GM23338 (cell line): ENCODE results near the gene OR7D4. TPM values are rescaled to one million over a fixed set of nuclear protein-coding genes. Genes with fewer than 3 reads are reported as not detected.

ENCODE experiments used
- ATAC-seq: fragments of 200-7000 bp; cut with Tn5 transposase; 3 replicates; pipeline ENCODE4 v1.9.1; 2020
- DNase-seq: peaks from one replicate; pipeline ENCODE4 v3.0.0-alpha.2; 2015; ENCODE audit warnings: low spot score
- H2AFZ ChIP-seq: fragments of 200-600 bp; sonication (generic); 2 replicates; pipeline ENCODE4 v1.8.0; 2016; ENCODE audit warnings: antibody characterized with exemption, mild to moderate bottlenecking, moderate library complexity
- H3F3A ChIP-seq: fragments of 200-600 bp; sonication (generic); replicated peaks from 2 replicates; pipeline ENCODE4 v1.8.0; 2017; ENCODE audit warnings: antibody characterized with exemption, mixed run types, low read depth
- H3K27ac ChIP-seq: fragments of 200-600 bp; sonication (generic); 2 replicates; pipeline ENCODE4 v1.6.1; 2016; ENCODE audit warnings: low read depth
- H3K27me3 ChIP-seq: fragments of 200-600 bp; sonication (generic); 2 replicates; pipeline ENCODE4 v1.8.0; 2016; ENCODE audit warnings: mild to moderate bottlenecking, mixed run types, moderate library complexity; ENCODE audit not compliant: insufficient read depth
- H3K36me3 ChIP-seq: fragments of 200-600 bp; sonication (generic); 2 replicates; pipeline ENCODE4 v1.8.0; 2016; ENCODE audit warnings: mild to moderate bottlenecking; ENCODE audit not compliant: insufficient read depth
- H3K4me1 ChIP-seq: fragments of 200-600 bp; sonication (generic); 2 replicates; pipeline ENCODE4 v1.8.0; 2016; ENCODE audit warnings: mild to moderate bottlenecking, moderate library complexity; ENCODE audit not compliant: insufficient read depth
- H3K4me2 ChIP-seq: fragments of 200-600 bp; sonication (generic); 2 replicates; pipeline ENCODE4 v1.7.1; 2017; ENCODE audit warnings: mixed run types
- H3K4me3 ChIP-seq: fragments of 200-600 bp; sonication (generic); 2 replicates; pipeline ENCODE4 v1.6.1; 2016; ENCODE audit warnings: mixed run types
- H3K79me2 ChIP-seq: fragments of 200-600 bp; sonication (generic); replicated peaks from 2 replicates; pipeline ENCODE4 v1.8.0; 2017; ENCODE audit warnings: mild to moderate bottlenecking; ENCODE audit not compliant: insufficient read depth
- H3K9me2 ChIP-seq: fragments of 200-600 bp; sonication (generic); 2 replicates; pipeline ENCODE4 v1.8.0; 2017; ENCODE audit not compliant: insufficient read depth
- H4K20me1 ChIP-seq: fragments of 200-600 bp; sonication (generic); replicated peaks from 2 replicates; pipeline ENCODE4 v1.8.0; 2017; ENCODE audit warnings: mild to moderate bottlenecking; ENCODE audit not compliant: insufficient read depth
- H3K27ac Mint-ChIP-seq: 2 replicates; pipeline ENCODE4 v1.8.0; 2020; ENCODE audit warnings: inconsistent platforms, mild to moderate bottlenecking, moderate library complexity, mixed read lengths
- H3K27me3 Mint-ChIP-seq: 3 replicates; pipeline ENCODE4 v1.8.0; 2022; ENCODE audit warnings: low read depth, mild to moderate bottlenecking, moderate library complexity, mixed read lengths, inconsistent platforms; ENCODE audit not compliant: insufficient read depth, poor library complexity
- H3K36me3 Mint-ChIP-seq: 3 replicates; pipeline ENCODE4 v1.8.0; 2021; ENCODE audit warnings: low read depth, mild to moderate bottlenecking, inconsistent platforms, moderate library complexity, mixed read lengths
- H3K4me1 Mint-ChIP-seq: 3 replicates; pipeline ENCODE4 v1.8.0; 2020; ENCODE audit warnings: mild to moderate bottlenecking, inconsistent platforms, mixed read lengths
- H3K4me3 Mint-ChIP-seq: 3 replicates; pipeline ENCODE4 v1.8.0; 2021; ENCODE audit warnings: moderate library complexity, mild to moderate bottlenecking, inconsistent platforms, mixed read lengths
- H3K9me3 Mint-ChIP-seq: 3 replicates; pipeline ENCODE4 v1.8.0; 2020; ENCODE audit warnings: moderate library complexity, mild to moderate bottlenecking, inconsistent platforms, mixed read lengths
- CREB1 ChIP-seq: fragments of 250-450 bp; sonication (Bioruptor Pico); IDR thresholded peaks from 2 replicates; pipeline ENCODE4 v1.5.0; 2020; ENCODE audit warnings: low read depth, mild to moderate bottlenecking, moderate library complexity
- STAT1 ChIP-seq: IDR thresholded peaks from one replicate; pipeline ENCODE4 v1.6.1; 2016; ENCODE audit warnings: antibody characterized with exemption; ENCODE audit not compliant: unreplicated experiment
- polyA plus RNA-seq: library from polyadenylated mRNA; unstranded; fragments of >200 nt; fragmentation: Nextera tagmentation; extraction: Ambion mirVana; gene quantifications from 2 replicates; pipeline ENCODE4 v1.2.1, GENCODE V29; 2016
- total RNA-seq: library from RNA; depleted of rRNA; stranded (reverse); fragments of >200 nt; shearing (Covaris generic); gene quantifications from 2 replicates; pipeline ENCODE4 v1.2.3, GENCODE V29; 2014
- TF ChIP-seq, protein P1 (sequence below): fragments of 250-450 bp; sonication (Bioruptor Pico); IDR thresholded peaks from 2 replicates; pipeline ENCODE4 v1.5.0; 2020; ENCODE audit warnings: mild to moderate bottlenecking, moderate library complexity
- TF ChIP-seq, protein P2 (sequence below): IDR thresholded peaks from one replicate; pipeline ENCODE4 v1.6.1; 2018; ENCODE audit warnings: antibody characterized with exemption; ENCODE audit not compliant: unreplicated experiment

Gene OR7D4
- total and polyA plus RNA-seq, 2 experiments from 2014 or later, result not detected

DNA sequence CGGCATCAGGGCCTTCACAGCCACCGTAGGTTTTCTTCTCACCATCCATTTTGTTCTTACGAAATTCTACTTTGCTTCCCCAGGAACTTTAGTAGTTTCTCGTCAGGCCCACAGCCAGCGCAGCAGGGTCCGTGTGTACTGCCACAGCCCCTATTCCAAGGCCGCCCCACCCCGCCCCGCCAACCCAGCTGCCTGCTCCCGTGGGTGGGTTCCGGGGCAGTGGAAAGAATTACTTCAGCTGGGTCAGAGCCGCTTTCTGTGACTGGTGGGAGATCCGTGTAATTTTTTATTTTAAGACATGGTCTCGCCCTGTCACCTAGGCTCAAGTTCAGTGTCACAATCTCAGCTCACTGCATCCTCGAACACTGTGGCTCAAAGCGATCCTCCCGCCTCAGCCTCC, 36.4 kb downstream of the OR7D4 start:
- Histone ChIP-seq H2AFZ (no peak overlapping the region), H3K27ac (no peak overlapping the region), H4K20me1 (no peaks in the 10 kb centered on the region), H3K4me2 (no peak overlapping the region), H3F3A (no peaks in the 10 kb centered on the region), H3K4me1 (no peaks in the 10 kb centered on the region), H3K27me3 (no peaks in the 10 kb centered on the region), H3K4me3 (no peak overlapping the region), H3K9me2 (no peaks in the 10 kb centered on the region), H3K79me2 (no peaks in the 10 kb centered on the region), H3K36me3 (peaks cover 4% of the 10 kb centered on the region; the same call in 1 of the 2 replicates)
- DNase-seq (no peak), ATAC-seq (no peak)
- H3K9me3 Mint-ChIP-seq, result peaks cover 90% of the 10 kb centered on the region
- no peaks in the 10 kb centered on the region for H3K4me1 Mint-ChIP-seq
- no peak overlapping the region for H3K4me3 Mint-ChIP-seq
- TF ChIP-seq, protein P1, sequence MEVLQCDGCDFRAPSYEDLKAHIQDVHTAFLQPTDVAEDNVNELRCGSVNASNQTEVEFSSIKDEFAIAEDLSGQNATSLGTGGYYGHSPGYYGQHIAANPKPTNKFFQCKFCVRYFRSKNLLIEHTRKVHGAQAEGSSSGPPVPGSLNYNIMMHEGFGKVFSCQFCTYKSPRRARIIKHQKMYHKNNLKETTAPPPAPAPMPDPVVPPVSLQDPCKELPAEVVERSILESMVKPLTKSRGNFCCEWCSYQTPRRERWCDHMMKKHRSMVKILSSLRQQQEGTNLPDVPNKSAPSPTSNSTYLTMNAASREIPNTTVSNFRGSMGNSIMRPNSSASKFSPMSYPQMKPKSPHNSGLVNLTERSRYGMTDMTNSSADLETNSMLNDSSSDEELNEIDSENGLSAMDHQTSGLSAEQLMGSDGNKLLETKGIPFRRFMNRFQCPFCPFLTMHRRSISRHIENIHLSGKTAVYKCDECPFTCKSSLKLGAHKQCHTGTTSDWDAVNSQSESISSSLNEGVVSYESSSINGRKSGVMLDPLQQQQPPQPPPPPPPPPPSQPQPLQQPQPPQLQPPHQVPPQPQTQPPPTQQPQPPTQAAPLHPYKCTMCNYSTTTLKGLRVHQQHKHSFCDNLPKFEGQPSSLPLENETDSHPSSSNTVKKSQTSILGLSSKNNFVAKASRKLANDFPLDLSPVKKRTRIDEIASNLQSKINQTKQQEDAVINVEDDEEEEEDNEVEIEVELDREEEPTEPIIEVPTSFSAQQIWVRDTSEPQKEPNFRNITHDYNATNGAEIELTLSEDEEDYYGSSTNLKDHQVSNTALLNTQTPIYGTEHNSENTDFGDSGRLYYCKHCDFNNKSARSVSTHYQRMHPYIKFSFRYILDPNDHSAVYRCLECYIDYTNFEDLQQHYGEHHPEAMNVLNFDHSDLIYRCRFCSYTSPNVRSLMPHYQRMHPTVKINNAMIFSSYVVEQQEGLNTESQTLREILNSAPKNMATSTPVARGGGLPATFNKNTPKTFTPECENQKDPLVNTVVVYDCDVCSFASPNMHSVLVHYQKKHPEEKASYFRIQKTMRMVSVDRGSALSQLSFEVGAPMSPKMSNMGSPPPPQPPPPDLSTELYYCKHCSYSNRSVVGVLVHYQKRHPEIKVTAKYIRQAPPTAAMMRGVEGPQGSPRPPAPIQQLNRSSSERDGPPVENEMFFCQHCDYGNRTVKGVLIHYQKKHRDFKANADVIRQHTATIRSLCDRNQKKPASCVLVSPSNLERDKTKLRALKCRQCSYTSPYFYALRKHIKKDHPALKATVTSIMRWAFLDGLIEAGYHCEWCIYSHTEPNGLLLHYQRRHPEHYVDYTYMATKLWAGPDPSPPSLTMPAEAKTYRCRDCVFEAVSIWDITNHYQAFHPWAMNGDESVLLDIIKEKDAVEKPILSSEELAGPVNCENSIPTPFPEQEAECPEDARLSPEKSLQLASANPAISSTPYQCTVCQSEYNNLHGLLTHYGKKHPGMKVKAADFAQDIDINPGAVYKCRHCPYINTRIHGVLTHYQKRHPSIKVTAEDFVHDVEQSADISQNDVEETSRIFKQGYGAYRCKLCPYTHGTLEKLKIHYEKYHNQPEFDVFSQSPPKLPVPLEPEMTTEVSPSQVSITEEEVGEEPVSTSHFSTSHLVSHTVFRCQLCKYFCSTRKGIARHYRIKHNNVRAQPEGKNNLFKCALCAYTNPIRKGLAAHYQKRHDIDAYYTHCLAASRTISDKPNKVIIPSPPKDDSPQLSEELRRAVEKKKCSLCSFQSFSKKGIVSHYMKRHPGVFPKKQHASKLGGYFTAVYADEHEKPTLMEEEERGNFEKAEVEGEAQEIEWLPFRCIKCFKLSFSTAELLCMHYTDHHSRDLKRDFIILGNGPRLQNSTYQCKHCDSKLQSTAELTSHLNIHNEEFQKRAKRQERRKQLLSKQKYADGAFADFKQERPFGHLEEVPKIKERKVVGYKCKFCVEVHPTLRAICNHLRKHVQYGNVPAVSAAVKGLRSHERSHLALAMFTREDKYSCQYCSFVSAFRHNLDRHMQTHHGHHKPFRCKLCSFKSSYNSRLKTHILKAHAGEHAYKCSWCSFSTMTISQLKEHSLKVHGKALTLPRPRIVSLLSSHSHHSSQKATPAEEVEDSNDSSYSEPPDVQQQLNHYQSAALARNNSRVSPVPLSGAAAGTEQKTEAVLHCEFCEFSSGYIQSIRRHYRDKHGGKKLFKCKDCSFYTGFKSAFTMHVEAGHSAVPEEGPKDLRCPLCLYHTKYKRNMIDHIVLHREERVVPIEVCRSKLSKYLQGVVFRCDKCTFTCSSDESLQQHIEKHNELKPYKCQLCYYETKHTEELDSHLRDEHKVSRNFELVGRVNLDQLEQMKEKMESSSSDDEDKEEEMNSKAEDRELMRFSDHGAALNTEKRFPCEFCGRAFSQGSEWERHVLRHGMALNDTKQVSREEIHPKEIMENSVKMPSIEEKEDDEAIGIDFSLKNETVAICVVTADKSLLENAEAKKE (CRISPR knock-in tag), result no peak
- TF ChIP-seq STAT1 (no peak), CREB1 (CRISPR knock-in tag) (no peak)
- TF ChIP-seq, protein P2, sequence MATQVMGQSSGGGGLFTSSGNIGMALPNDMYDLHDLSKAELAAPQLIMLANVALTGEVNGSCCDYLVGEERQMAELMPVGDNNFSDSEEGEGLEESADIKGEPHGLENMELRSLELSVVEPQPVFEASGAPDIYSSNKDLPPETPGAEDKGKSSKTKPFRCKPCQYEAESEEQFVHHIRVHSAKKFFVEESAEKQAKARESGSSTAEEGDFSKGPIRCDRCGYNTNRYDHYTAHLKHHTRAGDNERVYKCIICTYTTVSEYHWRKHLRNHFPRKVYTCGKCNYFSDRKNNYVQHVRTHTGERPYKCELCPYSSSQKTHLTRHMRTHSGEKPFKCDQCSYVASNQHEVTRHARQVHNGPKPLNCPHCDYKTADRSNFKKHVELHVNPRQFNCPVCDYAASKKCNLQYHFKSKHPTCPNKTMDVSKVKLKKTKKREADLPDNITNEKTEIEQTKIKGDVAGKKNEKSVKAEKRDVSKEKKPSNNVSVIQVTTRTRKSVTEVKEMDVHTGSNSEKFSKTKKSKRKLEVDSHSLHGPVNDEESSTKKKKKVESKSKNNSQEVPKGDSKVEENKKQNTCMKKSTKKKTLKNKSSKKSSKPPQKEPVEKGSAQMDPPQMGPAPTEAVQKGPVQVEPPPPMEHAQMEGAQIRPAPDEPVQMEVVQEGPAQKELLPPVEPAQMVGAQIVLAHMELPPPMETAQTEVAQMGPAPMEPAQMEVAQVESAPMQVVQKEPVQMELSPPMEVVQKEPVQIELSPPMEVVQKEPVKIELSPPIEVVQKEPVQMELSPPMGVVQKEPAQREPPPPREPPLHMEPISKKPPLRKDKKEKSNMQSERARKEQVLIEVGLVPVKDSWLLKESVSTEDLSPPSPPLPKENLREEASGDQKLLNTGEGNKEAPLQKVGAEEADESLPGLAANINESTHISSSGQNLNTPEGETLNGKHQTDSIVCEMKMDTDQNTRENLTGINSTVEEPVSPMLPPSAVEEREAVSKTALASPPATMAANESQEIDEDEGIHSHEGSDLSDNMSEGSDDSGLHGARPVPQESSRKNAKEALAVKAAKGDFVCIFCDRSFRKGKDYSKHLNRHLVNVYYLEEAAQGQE, result no peak
- H3K27ac Mint-ChIP-seq, result no peak overlapping the region
- H3K27me3 Mint-ChIP-seq, result peaks cover 5% of the 10 kb centered on the region
- H3K36me3 Mint-ChIP-seq, result peaks cover 20% of the 10 kb centered on the region
